ENCODE data around the gene PROCR. TPM values are rescaled to one million over a fixed set of nuclear protein-coding genes. Genes with fewer than 3 reads are reported as not detected.

Gene PROCR
- total RNA-seq, result 1 to 10 TPM; 3.5 to 3.8 TPM

GRCh38 chr20:35171753-35172433 is at the start of gene PROCR:
PROCR (plus strand) TSS chr20:35172072; CDS start chr20:35172155, 83 bp downstream.
- CTCF ChIA-PET, result no interaction called here
- POLR2A ChIA-PET, result no interaction called here

GRCh38 chr20:35122756-35123405 is 49.0 kb upstream of the PROCR start:
- ChIA-PET POLR2A (no interaction called here), CTCF (interaction anchor here (0.6 to 1.2 kb wide), 3 partner anchors 24 to 244 kb away, joined by 3 to 5 read pairs (median 3); partner anchors contain the start of gene EDEM2)

GRCh38 chr20:35125753-35126152 is 46.1 kb upstream of the PROCR start:
- ChIA-PET CTCF (interaction anchor here (0.6 to 1.0 kb wide), 2 partner anchors 29 to 306 kb away, joined by 3 to 5 read pairs; no protein-coding TSS in a partner anchor), POLR2A (interaction anchor here (0.6 kb wide), 2 partner anchors 101 to 141 kb away, joined by 8 read pairs; no protein-coding TSS in a partner anchor)

DNA sequence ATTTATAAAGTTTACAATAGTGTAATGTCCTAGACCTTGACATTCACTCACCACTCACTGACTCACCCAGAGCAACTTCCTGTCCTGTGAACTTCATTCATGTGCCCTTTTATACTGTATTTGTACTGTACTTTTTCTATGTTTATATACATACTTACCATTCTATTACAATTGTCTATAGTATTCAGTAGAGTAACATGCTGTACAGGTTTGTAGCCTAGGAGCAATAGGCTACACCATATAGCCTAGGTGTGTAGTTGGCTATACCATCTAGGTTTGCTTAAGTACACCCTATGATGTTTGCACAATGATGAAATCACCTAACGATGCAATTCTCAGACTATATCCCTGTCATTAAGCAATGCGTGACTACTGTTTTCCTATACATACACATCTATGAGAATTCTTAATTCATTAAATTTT is 42.2 kb upstream of the PROCR start:
- ChIA-PET POLR2A (no interaction called here), CTCF (interaction anchor here (2.2 kb wide), 1 partner anchor 33 kb away, joined by 5 read pairs; no protein-coding TSS in a partner anchor)

DNA sequence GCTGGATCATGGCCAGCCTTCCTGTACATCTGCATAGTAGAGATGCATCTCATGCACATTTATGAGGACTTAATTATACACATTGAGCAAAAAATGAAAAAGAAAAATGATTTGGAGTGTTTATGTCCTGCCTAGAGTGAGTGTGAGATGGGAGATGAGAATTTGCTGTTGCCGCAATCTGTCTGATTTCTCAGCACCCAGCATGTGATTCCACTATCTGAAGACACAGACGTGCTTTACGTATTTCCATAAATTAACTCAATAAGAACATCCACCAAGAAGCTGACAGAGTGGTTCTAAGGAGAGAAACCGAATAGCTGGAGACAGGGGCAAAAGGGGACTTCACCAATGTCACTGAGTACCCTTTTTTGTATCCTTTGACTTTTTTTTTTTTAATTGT is 39.9 kb upstream of the PROCR start:
- ChIA-PET CTCF (no interaction called here), POLR2A (no interaction called here)

DNA sequence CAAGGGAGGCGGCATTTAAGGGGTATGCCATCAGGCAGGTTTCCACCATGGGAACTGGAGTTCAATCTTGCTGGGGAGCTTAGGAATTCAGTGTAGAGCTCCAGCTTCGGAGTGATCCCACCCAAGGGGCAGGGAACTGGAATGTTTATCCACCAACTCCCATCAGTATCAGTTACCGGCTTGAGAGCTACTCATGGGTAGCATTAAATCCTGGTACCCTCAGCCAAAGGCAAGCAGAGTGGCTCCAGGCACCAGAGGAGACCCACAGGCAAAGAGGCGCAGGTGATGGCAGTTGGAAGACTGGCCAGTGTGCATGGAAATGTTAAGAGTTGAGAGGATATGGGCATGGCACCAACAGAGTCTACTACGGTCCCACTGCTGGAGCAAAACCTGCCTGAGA is 38.8 kb upstream of the PROCR start:
- CTCF ChIA-PET, result no interaction called here
- POLR2A ChIA-PET, result no interaction called here

- CTCF ChIA-PET, result interaction anchor here (0.5 kb wide), 1 partner anchor 38 kb away, joined by 6 read pairs; no protein-coding TSS in a partner anchor
- POLR2A ChIA-PET, result no interaction called here
Observed at GRCh38 chr20:35133735-35134134, 38.1 kb upstream of the PROCR start.

- ChIA-PET POLR2A (no interaction called here), CTCF (no interaction called here)
Observed at GRCh38 chr20:35134472-35134871, 37.4 kb upstream of the PROCR start.

DNA sequence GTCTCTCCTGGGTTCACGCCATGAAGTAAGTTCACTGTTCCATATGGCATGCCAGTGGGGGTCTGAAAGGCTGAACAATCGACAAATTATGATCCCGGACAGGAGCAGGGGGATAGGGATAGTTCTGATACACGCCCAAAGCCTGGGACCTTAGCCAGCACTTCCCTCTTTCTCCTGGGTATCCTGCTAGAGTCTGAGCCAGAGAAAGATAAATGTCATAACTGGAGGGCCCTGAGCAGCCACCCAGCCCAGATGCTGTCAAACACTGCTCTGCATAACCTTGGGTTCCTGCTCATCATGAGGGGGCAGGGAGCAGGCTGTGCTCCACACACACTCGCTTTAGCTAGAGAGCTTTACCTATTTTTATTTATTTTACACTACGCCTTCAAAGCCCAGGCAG is 37.0 kb upstream of the PROCR start:
- ChIA-PET CTCF (no interaction called here), POLR2A (no interaction called here)

DNA sequence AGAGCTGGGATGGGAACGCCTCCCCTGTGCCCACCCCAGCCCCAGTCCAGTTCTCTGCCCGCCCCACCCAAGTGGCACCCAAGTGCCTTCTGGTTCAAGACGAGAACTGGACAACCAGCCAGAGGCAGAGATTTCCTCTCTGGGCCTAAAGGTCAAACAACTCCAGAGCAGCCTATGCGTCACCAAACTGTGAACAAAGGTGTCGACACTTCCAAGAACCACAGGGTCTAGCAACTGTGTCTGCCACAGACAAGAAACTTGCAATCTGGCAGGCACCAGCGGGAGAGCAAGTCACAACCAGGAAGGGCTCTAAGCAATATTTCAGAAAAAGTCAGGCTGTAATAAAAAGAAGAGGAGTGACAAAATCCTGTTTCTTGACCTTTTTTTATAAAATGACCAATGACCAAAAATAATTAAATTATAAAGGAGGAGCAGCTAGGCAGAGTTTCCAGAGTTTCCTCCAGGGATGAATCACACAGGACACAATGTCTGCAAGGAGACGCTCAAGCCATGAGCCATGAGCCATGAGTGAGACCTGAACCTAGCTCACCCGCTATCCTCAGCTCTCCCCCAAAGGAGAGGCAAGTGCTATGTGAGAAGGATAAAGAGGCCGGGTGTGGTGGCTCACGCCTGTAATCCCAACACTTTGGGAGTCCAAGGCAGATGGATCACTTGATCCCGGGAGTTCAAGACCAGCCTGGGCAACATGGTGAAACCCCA is 35.8 kb upstream of the PROCR start:
- ChIA-PET POLR2A (no interaction called here), CTCF (interaction anchor here (0.7 to 1.4 kb wide), 2 partner anchors 40 to 43 kb away, joined by 3 to 8 read pairs; no protein-coding TSS in a partner anchor)

DNA sequence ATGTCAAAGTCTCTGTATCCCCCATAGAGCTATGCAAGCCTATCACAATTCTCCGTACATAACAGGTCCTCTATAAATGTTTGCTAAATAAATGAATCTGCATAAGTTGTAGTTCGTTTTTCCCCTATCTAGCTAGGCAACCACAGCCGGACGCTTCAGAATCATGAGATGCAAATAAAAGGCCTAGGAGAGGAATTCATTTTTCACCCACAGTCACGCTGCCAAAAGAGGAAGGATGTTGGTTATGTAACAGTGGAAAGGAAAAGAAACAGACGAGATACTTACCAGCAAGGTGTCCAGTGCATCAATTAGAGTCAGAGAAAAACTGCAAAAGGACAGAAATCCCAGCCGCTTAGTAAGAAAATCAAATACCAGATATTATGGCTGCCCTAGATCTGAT is 27.2 kb upstream of the PROCR start:
- ChIA-PET CTCF (interaction anchor here (0.7 to 1.1 kb wide), 5 partner anchors 47 to 303 kb away, joined by 3 to 5 read pairs (median 3); no protein-coding TSS in a partner anchor), POLR2A (no interaction called here)

GRCh38 chr20:35145141-35145564 is 26.7 kb upstream of the PROCR start:
- ChIA-PET CTCF (interaction anchor here (0.7 to 1.1 kb wide), 5 partner anchors 47 to 302 kb away, joined by 3 to 5 read pairs (median 3); no protein-coding TSS in a partner anchor), POLR2A (no interaction called here)

GRCh38 chr20:35146299-35146919 is 25.5 kb upstream of the PROCR start:
- ChIA-PET CTCF (interaction anchor here (0.5 to 2.3 kb wide), 10 partner anchors 16 to 691 kb away, joined by 3 to 9 read pairs (median 4); no protein-coding TSS in a partner anchor), POLR2A (interaction anchor here (0.7 to 1.4 kb wide), 4 partner anchors 50 to 138 kb away, joined by 3 to 10 read pairs (median 5); partner anchors contain the start of genes EIF6, MMP24OS and TRPC4AP)

- ChIA-PET CTCF (interaction anchor here (0.5 to 2.3 kb wide), 7 partner anchors 16 to 692 kb away, joined by 3 to 9 read pairs (median 4); no protein-coding TSS in a partner anchor), POLR2A (interaction anchor here (0.7 to 1.4 kb wide), 5 partner anchors 51 to 228 kb away, joined by 3 to 10 read pairs (median 5); partner anchors contain the start of genes EIF6 and MMP24OS)
Observed at GRCh38 chr20:35146920-35147574, 24.8 kb upstream of the PROCR start, which contains the start of gene EDEM2. EDEM2 (minus strand) TSS chr20:35147336; CDS start chr20:35147258, 78 bp downstream.

- ChIA-PET CTCF (interaction anchor here (1.2 to 2.3 kb wide), 4 partner anchors 34 to 61 kb away, joined by 3 to 9 read pairs (median 6); no protein-coding TSS in a partner anchor), POLR2A (interaction anchor here (0.7 to 1.4 kb wide), 4 partner anchors 51 to 229 kb away, joined by 3 to 10 read pairs (median 4); partner anchors contain the start of genes EIF6 and MMP24OS)
Observed at GRCh38 chr20:35147575-35148071, 24.2 kb upstream of the PROCR start.

GRCh38 chr20:35150846-35151579 is 20.9 kb upstream of the PROCR start:
- POLR2A ChIA-PET, result no interaction called here
- CTCF ChIA-PET, result no interaction called here

GRCh38 chr20:35151736-35152135 is 20.1 kb upstream of the PROCR start:
- CTCF ChIA-PET, result no interaction called here
- POLR2A ChIA-PET, result no interaction called here

DNA sequence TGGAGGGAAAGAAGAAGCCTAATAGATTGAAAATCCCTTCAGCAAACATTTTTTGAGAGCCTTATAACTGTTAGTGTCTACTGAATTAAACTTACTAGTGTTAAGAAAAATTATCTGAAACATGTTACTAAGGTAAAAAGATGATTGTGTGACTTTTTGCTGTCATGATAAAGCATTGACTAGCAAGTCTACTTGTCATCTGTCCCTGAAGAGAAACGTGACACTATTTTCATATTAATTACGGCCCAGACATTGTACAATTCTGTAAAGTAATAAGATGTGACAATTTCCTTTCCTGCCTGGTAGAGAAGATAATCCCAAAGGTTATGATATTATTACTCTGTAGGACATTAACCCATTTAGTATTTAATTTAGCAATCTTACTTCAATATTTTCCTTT is 15.9 kb upstream of the PROCR start:
- POLR2A ChIA-PET, result no interaction called here
- CTCF ChIA-PET, result no interaction called here
